Embryonic facial prominence (tissue), 1 donor: ENCODE data around the gene FGB.
"Not testable (repeated sequence)": the region's sequence is repeated elsewhere in the genome, so short reads cannot be mapped to it uniquely, and the experiment has no call there.

ENCODE experiments used
- DNase-seq: peaks from one replicate; pipeline ENCODE4 v3.0.0-alpha.2; 2016; ENCODE audit errors: extremely low spot score

The FGB gene

GRCh38 chr4:154566639-154567204, 3.9 kb downstream of the FGB start:
- no peak for DNase-seq

DNA sequence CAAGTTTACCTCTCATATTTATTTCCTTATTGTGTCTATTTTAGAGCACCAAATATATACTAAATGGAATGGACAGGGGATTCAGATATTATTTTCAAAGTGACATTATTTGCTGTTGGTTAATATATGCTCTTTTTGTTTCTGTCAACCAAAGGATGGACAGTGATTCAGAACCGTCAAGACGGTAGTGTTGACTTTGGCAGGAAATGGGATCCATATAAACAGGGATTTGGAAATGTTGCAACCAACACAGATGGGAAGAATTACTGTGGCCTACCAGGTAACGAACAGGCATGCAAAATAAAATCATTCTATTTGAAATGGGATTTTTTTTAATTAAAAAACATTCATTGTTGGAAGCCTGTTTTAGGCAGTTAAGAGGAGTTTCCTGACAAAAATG, 6.2 kb downstream of the FGB start:
- DNase-seq: no peak

DNA sequence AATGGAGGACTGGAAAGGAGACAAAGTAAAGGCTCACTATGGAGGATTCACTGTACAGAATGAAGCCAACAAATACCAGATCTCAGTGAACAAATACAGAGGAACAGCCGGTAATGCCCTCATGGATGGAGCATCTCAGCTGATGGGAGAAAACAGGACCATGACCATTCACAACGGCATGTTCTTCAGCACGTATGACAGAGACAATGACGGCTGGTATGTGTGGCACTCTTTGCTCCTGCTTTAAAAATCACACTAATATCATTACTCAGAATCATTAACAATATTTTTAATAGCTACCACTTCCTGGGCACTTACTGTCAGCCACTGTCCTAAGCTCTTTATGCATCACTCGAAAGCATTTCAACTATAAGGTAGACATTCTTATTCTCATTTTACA, 6.8 kb downstream of the FGB start:
- DNase-seq: no peak

DNA sequence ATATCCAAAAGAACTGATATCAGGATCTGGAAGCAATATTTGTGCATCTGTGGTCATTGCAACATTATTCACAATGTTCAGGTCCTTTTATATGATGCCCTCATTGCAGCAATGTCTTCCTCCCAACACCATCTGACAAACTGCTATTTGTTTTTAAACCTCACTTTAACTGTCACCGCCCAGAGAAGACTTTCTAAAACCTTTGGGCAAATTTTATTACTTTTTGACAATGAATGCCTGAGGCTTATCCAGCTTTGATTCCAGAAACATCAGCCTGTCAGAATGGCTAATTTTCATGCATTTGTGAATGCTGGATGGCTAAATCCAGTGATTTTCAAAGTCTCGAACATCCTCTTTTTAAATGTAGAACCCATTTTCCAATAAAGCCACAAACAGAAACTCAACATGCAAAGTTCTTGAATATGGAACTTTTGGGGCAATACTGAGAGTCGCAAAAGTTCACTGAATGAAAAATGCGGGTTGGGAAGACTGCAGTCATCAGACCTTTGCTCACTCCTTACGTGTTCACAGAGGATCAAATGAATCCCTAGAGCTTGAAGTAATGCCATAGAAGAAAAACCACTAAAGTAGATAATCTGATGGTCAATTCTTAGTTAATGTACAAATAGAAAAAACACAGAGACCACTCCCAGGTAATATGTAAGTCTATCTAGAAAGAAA, 10.5 kb downstream of the FGB start:
- no peak for DNase-seq

- no peak for DNase-seq
These were observed 11.5 kb downstream of the FGB start for GRCh38 chr4:154574311-154574710.

GRCh38 chr4:154577324-154577723, 14.5 kb downstream of the FGB start:
- no peak for DNase-seq

DNA sequence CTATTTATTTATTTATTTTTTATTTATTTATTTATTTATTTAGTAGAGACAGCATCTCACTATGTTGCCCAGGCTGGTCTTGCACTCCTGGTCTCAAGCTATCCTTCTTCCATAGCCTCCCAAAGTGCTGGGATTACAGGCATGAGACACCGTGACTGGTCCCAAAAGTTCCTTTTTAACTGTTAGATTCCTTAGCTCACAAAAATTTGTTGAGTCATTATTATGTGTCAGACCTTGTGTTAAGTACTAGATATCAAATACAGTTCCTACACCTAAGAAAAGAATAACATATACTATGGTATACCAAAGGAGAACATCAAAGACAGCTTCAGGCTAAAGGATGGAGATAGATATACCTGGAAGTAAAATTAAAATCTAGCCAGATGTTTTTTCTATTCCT, 16.1 kb downstream of the FGB start:
- DNase-seq: no peak

- no peak for DNase-seq
These were observed 17.1 kb downstream of the FGB start for GRCh38 chr4:154579927-154580326.

GRCh38 chr4:154582723-154583122, 19.9 kb downstream of the FGB start:
- DNase-seq: no peak

DNA sequence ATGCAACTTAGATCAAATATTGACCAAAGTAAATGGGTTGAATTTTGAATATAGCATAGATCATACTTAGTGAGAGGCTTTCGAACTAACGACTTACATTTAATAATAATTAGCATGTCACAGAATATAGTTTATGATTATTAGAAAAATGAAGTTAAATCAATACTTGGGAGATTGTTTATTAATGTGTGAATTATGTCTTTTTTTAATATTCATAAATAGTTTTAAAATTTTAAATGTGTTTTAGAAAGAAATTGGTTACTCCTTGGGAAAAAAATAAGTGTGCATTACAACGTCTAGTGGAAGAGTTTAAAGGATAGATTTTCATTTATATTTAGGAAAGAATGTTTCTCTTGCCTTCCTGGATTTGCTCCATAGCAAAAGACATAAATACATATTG, 20.4 kb downstream of the FGB start:
- DNase-seq: no peak

DNA sequence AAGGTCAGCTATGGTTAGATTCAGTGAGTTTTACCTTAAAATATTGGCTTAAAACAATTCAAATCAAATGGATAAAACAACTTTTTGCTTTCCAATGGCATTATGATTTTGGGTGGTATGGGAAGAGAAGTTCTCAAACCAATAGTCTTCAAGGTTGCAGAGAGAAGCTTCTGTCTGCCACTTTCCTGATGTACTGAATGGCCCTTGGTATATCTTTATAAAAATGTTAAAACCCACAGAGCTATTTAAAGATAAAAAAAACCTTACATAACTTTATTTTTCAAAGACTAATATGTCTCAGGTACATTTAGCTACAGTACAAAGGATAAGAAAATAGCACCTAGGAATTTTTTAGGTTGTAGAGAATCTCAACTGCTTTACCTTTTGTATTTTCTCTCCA, 20.9 kb downstream of the FGB start:
- DNase-seq: no peak

DNA sequence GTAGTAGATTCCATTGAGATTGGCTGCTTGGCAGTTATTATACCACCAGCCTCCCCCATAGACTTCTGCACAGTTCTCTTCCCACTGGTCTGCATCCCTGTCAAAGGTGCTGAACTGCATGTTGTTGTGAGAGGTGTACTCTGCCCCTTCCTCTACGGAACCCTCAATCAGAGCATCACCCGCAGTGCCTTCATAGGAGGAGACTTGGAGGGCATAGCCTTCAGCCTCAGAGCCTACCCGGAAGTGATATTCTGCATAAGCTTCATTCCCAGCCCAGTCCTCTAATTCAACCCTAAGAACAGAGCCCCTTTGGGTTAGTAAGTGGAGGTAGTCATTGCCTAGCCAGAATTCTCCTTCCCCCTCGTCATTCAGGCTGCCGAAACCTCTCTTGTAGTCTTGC, 21.4 kb downstream of the FGB start:
- no peak for DNase-seq

DNA sequence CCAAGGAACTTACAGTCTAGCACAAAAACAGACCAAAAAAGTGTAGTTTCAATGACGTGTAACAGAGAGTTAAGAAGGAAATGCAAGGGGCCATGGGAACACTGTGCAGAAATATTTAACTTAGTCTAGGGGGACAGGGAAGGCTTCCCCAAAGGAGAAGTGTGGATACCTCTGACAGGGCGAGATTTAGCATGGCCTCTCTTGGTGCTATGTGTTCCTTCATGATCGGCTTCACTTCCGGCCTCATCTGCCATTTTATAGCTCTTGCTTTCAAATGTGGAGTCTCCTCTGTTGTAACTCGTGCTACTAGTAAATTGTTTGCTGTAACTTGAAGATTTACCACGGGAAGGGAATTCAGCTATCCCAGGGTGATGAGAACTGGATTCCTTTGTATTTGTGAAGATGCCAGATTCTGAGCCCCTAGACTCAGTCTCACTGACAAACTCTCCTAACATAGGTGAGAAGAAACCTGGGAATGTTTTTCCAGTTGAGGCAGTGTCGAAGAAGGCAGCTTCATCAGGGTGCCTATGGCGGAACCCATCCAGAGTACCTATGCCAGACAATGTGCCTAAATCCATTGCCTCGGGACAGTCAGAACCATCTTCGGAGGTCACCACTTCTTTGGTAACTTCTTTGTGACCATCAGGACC, 22.7 kb downstream of the FGB start:
- no peak for DNase-seq

GRCh38 chr4:154586296-154587033, 23.7 kb downstream of the FGB start:
- DNase-seq: no peak

- DNase-seq: no peak
These were observed 25.4 kb downstream of the FGB start for GRCh38 chr4:154588198-154588597.

DNA sequence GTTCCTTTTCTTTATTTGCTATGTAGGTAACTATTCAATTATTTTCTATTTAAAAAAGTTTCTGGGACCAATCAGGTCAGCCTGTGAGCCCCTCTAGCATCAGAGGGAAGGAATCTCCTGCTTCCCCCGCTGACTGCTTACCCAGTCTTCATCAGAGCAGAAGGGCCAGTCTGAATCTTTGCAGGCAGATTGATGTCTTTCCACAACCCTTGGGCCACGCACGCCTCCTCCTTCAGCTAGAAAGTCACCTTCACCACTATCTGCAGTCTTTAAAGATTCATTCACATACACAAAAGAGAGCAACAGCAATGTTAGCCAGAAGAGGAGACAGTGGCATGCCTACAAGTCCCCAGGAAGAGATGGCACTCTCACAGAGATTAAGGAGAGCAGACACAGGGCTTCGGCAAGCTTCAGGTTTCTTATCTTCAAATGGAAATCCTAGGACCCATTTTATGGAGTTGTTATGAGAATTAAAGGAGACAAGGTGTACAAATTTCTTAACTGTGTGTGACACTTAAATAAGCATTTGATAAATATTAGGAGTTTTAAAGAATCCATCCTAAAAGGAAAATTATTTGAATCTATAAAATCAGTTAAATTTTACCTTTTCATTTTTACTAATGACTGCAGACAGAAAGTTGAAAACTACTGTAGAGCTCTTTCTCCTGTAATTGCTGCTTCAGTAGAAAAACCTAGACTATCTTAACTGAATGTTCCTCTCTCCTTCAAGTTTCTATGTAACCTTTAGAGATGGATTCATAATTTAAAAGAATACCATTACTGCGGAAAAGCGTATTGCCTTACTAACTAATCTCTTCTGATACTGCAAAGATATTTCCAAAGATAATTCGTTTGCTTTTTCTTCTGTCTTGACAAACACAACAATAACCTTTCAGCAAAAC, 26.7 kb downstream of the FGB start:
- DNase-seq: no peak

- no peak for DNase-seq
These were observed 27.7 kb downstream of the FGB start, which contains the start of gene FGA for GRCh38 chr4:154590329-154591006. Gene FGA, minus strand, starts transcription at chr4:154590742. Its CDS starts 55 bp downstream, at chr4:154590687.

- DNase-seq: no peak
These were observed 29.1 kb downstream of the FGB start for GRCh38 chr4:154591890-154592289.

DNA sequence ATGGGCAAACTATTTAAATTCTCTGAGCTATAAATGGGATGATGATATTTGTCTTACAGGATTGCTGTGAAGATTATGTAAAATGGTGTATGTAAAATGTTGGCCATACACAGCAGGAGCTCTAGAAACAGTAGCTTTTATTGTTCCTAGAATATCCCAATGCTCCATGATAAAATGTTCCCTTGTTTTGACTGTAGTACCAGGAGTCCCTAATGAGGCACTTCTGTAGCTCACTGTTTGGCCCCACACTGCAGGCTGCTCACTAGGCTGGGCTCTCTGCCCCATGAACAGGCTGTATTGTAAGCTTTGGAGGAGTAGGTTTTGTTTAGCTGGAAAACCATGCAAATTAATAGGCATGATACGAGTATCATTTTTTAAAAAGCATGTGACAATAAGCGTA, 31.1 kb downstream of the FGB start:
- DNase-seq: no peak

- DNase-seq: not testable (repeated sequence)
These were observed 31.5 kb downstream of the FGB start for GRCh38 chr4:154594343-154594742.

- DNase-seq: no peak
These were observed 33.0 kb downstream of the FGB start for GRCh38 chr4:154595807-154596206.
